22Rv1 (cell line): ENCODE results near the gene VSNL1.

Source experiments
- H3K27ac ChIP-seq: fragments of 450-650 bp; 2 replicates; pipeline ENCODE4 v1.5.1; 2017
- ZFX ChIP-seq: fragments of 450-650 bp; IDR thresholded peaks from 2 replicates; pipeline ENCODE4 v1.6.1; 2017; ENCODE audit warnings: antibody characterized with exemption, borderline replicate concordance
- TF ChIP-seq, protein P1 (sequence below): fragments of 450-650 bp; IDR thresholded peaks from 2 replicates; pipeline ENCODE4 v1.5.1; 2017; ENCODE audit warnings: mild to moderate bottlenecking

The VSNL1 gene

DNA sequence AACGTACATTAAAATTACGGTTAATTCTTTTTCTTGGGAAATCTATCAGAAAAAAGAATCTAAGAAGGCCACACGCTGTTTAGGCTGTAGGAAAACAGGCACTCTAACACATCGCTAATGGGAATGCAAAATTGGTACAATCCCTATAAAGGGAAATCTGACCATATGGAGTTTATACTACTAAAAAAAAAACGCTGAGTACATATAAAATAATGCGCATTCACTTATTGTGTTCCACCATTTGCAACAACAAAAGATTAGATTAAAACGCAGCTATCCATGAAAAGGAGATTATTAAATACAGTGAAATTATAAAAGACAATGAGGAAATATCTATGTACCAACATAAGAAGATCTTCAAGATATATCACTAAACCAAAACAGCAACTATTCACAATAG, 150.3 kb downstream of the VSNL1 start:
- no peak for TF ChIP-seq ZFX
- TF ChIP-seq, protein P1, sequence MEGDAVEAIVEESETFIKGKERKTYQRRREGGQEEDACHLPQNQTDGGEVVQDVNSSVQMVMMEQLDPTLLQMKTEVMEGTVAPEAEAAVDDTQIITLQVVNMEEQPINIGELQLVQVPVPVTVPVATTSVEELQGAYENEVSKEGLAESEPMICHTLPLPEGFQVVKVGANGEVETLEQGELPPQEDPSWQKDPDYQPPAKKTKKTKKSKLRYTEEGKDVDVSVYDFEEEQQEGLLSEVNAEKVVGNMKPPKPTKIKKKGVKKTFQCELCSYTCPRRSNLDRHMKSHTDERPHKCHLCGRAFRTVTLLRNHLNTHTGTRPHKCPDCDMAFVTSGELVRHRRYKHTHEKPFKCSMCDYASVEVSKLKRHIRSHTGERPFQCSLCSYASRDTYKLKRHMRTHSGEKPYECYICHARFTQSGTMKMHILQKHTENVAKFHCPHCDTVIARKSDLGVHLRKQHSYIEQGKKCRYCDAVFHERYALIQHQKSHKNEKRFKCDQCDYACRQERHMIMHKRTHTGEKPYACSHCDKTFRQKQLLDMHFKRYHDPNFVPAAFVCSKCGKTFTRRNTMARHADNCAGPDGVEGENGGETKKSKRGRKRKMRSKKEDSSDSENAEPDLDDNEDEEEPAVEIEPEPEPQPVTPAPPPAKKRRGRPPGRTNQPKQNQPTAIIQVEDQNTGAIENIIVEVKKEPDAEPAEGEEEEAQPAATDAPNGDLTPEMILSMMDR, result no peak
- no peak overlapping the region for H3K27ac ChIP-seq
